ENCODE results near the gene RBP3.

DNA sequence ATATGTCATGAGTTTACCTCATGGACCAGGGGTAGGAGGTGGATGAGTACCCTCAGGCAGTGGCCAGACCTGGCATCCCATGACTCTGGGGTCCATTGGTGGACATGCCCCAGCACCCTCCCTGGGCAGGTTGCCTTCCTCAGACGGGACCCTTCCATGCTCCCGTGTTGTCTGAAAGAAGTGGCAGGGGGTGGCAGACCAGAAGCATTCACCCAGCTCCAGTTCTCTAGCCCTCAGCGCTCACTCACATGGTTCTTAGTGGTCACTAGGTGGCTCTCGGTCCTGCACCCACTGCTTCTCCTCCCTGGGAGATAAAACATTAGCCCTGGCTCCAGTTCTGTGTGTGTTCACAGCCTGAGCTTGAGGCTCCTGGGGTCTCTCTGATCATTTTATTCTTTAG lies 6.0 kb downstream of the RBP3 start:
- TF ChIP-seq, protein P1, sequence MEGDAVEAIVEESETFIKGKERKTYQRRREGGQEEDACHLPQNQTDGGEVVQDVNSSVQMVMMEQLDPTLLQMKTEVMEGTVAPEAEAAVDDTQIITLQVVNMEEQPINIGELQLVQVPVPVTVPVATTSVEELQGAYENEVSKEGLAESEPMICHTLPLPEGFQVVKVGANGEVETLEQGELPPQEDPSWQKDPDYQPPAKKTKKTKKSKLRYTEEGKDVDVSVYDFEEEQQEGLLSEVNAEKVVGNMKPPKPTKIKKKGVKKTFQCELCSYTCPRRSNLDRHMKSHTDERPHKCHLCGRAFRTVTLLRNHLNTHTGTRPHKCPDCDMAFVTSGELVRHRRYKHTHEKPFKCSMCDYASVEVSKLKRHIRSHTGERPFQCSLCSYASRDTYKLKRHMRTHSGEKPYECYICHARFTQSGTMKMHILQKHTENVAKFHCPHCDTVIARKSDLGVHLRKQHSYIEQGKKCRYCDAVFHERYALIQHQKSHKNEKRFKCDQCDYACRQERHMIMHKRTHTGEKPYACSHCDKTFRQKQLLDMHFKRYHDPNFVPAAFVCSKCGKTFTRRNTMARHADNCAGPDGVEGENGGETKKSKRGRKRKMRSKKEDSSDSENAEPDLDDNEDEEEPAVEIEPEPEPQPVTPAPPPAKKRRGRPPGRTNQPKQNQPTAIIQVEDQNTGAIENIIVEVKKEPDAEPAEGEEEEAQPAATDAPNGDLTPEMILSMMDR (IDR thresholded peaks at IDR 0.05; ENCODE audit: low read depth, low read length, missing input control) = no peak
- TF ChIP-seq, protein P2, sequence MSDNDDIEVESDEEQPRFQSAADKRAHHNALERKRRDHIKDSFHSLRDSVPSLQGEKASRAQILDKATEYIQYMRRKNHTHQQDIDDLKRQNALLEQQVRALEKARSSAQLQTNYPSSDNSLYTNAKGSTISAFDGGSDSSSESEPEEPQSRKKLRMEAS (IDR thresholded peaks at IDR 0.05) = no peak
- TF ChIP-seq RAD21 (IDR thresholded peaks at IDR 0.05) (no peak), FOXA1 (IDR thresholded peaks at IDR 0.05) (no peak), SP1 (IDR thresholded peaks at IDR 0.05) (no peak)
- TF ChIP-seq, protein P3, sequence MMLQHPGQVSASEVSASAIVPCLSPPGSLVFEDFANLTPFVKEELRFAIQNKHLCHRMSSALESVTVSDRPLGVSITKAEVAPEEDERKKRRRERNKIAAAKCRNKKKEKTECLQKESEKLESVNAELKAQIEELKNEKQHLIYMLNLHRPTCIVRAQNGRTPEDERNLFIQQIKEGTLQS (IDR thresholded peaks at IDR 0.05) = no peak
- TF ChIP-seq, protein P4, sequence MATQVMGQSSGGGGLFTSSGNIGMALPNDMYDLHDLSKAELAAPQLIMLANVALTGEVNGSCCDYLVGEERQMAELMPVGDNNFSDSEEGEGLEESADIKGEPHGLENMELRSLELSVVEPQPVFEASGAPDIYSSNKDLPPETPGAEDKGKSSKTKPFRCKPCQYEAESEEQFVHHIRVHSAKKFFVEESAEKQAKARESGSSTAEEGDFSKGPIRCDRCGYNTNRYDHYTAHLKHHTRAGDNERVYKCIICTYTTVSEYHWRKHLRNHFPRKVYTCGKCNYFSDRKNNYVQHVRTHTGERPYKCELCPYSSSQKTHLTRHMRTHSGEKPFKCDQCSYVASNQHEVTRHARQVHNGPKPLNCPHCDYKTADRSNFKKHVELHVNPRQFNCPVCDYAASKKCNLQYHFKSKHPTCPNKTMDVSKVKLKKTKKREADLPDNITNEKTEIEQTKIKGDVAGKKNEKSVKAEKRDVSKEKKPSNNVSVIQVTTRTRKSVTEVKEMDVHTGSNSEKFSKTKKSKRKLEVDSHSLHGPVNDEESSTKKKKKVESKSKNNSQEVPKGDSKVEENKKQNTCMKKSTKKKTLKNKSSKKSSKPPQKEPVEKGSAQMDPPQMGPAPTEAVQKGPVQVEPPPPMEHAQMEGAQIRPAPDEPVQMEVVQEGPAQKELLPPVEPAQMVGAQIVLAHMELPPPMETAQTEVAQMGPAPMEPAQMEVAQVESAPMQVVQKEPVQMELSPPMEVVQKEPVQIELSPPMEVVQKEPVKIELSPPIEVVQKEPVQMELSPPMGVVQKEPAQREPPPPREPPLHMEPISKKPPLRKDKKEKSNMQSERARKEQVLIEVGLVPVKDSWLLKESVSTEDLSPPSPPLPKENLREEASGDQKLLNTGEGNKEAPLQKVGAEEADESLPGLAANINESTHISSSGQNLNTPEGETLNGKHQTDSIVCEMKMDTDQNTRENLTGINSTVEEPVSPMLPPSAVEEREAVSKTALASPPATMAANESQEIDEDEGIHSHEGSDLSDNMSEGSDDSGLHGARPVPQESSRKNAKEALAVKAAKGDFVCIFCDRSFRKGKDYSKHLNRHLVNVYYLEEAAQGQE (IDR thresholded peaks at IDR 0.05) = no peak
